ENCODE data around the gene FOXM1. TPM values are rescaled to one million over a fixed set of nuclear protein-coding genes. Genes with fewer than 3 reads are reported as not detected.
A peak's percentile ranks its signal among the peaks of the same experiment; 100 is the strongest.

The FOXM1 gene
- total RNA-seq, 1 experiment from 2014 or later, result 118 TPM

DNA sequence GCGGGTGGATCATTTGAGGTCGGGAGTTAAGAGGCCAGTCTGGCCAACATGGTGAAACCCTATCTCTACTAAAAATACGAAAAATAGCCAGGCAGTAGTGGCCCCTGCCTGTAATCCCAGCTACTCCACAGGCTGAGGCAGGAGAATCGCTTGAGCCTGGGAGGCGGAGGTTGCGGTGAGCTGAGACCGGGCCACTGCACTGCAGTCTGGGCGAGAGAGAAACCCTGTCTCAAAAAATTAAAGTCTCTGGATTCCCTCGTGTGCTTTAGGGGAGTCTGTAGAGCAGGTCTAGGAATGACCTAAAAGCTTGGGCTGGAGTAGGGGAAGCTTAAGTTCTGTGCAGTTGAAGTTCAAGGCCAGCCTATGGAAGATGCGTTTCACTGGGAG is 13.0 kb upstream of the FOXM1 start:
- Mint-ChIP-seq H3K4me1 (peaks cover 19% of the 10 kb centered on the region), H3K27ac (peak overlapping the region; percentile 89), H3K4me3 (peak overlapping the region; percentile 78), H3K27me3 (ENCODE audit: low read depth) (no peaks in the 10 kb centered on the region; the same call in 1 of the 2 replicates), H3K9me3 (no peaks in the 10 kb centered on the region), H3K36me3 (peaks cover 16% of the 10 kb centered on the region)
- ChIA-PET POLR2A (interaction anchor here (0.7 to 3.4 kb wide), 5 partner anchors 12 to 55 kb away, joined by 3 to 24 read pairs (median 4); partner anchors contain the start of genes FOXM1 and RHNO1), CTCF (interaction anchor here (0.8 to 2.3 kb wide), 8 partner anchors 13 to 410 kb away, joined by 3 to 24 read pairs (median 8); partner anchors contain the start of genes FOXM1 and RHNO1)
- TF ChIP-seq NR2C2 (CRISPR knock-in tag; IDR thresholded peaks at IDR 0.05), result no peak
- no peak for DNase-seq (ENCODE audit: low spot score)
- ATAC-seq, result no peak; the same call in 1 of the 2 replicates

- no peak overlapping the region for H3K4me3 Mint-ChIP-seq
- peaks cover 17% of the 10 kb centered on the region for H3K36me3 Mint-ChIP-seq
- H3K4me1 Mint-ChIP-seq, result peaks cover 18% of the 10 kb centered on the region
- ATAC-seq (no peak), DNase-seq (ENCODE audit: low spot score) (no peak)
- H3K9me3 Mint-ChIP-seq, result no peaks in the 10 kb centered on the region
- POLR2A ChIA-PET, result interaction anchor here (0.5 to 1.6 kb wide), 2 partner anchors 10 to 38 kb away, joined by 3 to 7 read pairs; partner anchors contain the start of genes FOXM1 and RHNO1
- TF ChIP-seq AR (CRISPR knock-in tag; IDR thresholded peaks at IDR 0.05) (no peak), ZNF423 (CRISPR knock-in tag; IDR thresholded peaks at IDR 0.05) (no peak), CTCF (IDR thresholded peaks at IDR 0.05) (no peak), JUN (CRISPR knock-in tag; IDR thresholded peaks at IDR 0.05) (no peak), EMX1 (CRISPR knock-in tag; IDR thresholded peaks at IDR 0.05) (no peak), TCF7 (CRISPR knock-in tag; IDR thresholded peaks at IDR 0.05; ENCODE audit: low read depth) (no peak), ESRRA (CRISPR knock-in tag; IDR thresholded peaks at IDR 0.05; ENCODE audit: borderline replicate concordance) (no peak), TEAD4 (CRISPR knock-in tag; IDR thresholded peaks at IDR 0.05) (no peak), KAT7 (CRISPR knock-in tag; IDR thresholded peaks at IDR 0.05; ENCODE audit: borderline replicate concordance) (no peak), NFYB (CRISPR knock-in tag; conservative IDR thresholded peaks at IDR 0.05; ENCODE audit: low read depth) (no peak), GABPB1 (CRISPR knock-in tag; IDR thresholded peaks at IDR 0.05) (no peak), FOXP4 (CRISPR knock-in tag; IDR thresholded peaks at IDR 0.05) (no peak), CDX4 (CRISPR knock-in tag; IDR thresholded peaks at IDR 0.05; ENCODE audit: borderline replicate concordance) (no peak), NFATC4 (CRISPR knock-in tag; IDR thresholded peaks at IDR 0.05) (no peak)
- TF ChIP-seq, protein P1, sequence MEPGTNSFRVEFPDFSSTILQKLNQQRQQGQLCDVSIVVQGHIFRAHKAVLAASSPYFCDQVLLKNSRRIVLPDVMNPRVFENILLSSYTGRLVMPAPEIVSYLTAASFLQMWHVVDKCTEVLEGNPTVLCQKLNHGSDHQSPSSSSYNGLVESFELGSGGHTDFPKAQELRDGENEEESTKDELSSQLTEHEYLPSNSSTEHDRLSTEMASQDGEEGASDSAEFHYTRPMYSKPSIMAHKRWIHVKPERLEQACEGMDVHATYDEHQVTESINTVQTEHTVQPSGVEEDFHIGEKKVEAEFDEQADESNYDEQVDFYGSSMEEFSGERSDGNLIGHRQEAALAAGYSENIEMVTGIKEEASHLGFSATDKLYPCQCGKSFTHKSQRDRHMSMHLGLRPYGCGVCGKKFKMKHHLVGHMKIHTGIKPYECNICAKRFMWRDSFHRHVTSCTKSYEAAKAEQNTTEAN (CRISPR knock-in tag; IDR thresholded peaks at IDR 0.05), result no peak
- TF ChIP-seq, protein P2, sequence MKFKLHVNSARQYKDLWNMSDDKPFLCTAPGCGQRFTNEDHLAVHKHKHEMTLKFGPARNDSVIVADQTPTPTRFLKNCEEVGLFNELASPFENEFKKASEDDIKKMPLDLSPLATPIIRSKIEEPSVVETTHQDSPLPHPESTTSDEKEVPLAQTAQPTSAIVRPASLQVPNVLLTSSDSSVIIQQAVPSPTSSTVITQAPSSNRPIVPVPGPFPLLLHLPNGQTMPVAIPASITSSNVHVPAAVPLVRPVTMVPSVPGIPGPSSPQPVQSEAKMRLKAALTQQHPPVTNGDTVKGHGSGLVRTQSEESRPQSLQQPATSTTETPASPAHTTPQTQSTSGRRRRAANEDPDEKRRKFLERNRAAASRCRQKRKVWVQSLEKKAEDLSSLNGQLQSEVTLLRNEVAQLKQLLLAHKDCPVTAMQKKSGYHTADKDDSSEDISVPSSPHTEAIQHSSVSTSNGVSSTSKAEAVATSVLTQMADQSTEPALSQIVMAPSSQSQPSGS (CRISPR knock-in tag; IDR thresholded peaks at IDR 0.05; ENCODE audit: borderline replicate concordance, low read depth), result no peak
- TF ChIP-seq, protein P3, sequence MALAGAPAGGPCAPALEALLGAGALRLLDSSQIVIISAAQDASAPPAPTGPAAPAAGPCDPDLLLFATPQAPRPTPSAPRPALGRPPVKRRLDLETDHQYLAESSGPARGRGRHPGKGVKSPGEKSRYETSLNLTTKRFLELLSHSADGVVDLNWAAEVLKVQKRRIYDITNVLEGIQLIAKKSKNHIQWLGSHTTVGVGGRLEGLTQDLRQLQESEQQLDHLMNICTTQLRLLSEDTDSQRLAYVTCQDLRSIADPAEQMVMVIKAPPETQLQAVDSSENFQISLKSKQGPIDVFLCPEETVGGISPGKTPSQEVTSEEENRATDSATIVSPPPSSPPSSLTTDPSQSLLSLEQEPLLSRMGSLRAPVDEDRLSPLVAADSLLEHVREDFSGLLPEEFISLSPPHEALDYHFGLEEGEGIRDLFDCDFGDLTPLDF (CRISPR knock-in tag; IDR thresholded peaks at IDR 0.05), result no peak
- H3K27me3 Mint-ChIP-seq (ENCODE audit: low read depth), result no peaks in the 10 kb centered on the region
- H3K27ac Mint-ChIP-seq, result no peak overlapping the region
- CTCF ChIA-PET, result interaction anchor here (1.1 to 5.2 kb wide), 6 partner anchors 33 to 147 kb away, joined by 3 to 92 read pairs (median 14); no protein-coding TSS in a partner anchor
These were observed 9.9 kb upstream of the FOXM1 start for GRCh38 chr12:2886768-2887450.
